HUES48 (cell line): ENCODE data around the gene LRRC2.
"Not testable (repeated sequence)": the region's sequence is repeated elsewhere in the genome, so short reads cannot be mapped to it uniquely, and the experiment has no call there.

Experiments
- H3K27ac ChIP-seq: one replicate; pipeline ENCODE4 v1.7.0; 2013; ENCODE audit warnings: low read depth, low read length, inconsistent platforms
- H3K27me3 ChIP-seq: 2 replicates; pipeline ENCODE4 v1.6.1; 2013; ENCODE audit warnings: mild to moderate bottlenecking, low read length; ENCODE audit not compliant: control insufficient read depth, insufficient read depth
- H3K36me3 ChIP-seq: 2 replicates; pipeline ENCODE4 v1.6.1; 2013; ENCODE audit warnings: low read length; ENCODE audit not compliant: control insufficient read depth, insufficient read depth
- H3K4me1 ChIP-seq: 2 replicates; pipeline ENCODE4 v1.6.1; 2013; ENCODE audit warnings: mild to moderate bottlenecking, low read length; ENCODE audit not compliant: control insufficient read depth, insufficient read depth
- H3K4me3 ChIP-seq: 2 replicates; pipeline ENCODE4 v1.5.1; 2013; ENCODE audit warnings: mild to moderate bottlenecking, low read depth, low read length
- H3K9ac ChIP-seq: 2 replicates; pipeline ENCODE4 v1.6.1; 2013; ENCODE audit warnings: mild to moderate bottlenecking, low read depth, low read length, moderate library complexity
- H3K9me3 ChIP-seq: 2 replicates; pipeline ENCODE4 v1.6.1; 2013; ENCODE audit warnings: low read length; ENCODE audit not compliant: control insufficient read depth, insufficient read depth

Gene LRRC2

GRCh38 chr3:46603446-46604046, 37.4 kb upstream of the LRRC2 start:
- Histone ChIP-seq H3K27ac (peak overlapping the region; percentile 12), H3K36me3 (no peaks in the 10 kb centered on the region), H3K9me3 (no peaks in the 10 kb centered on the region), H3K4me3 (no peak overlapping the region), H3K4me1 (peaks cover 53% of the 10 kb centered on the region), H3K9ac (no peak overlapping the region), H3K27me3 (no peaks in the 10 kb centered on the region)

GRCh38 chr3:46599590-46599989, 33.5 kb upstream of the LRRC2 start:
- H3K36me3 ChIP-seq, result no peaks in the 10 kb centered on the region
- peaks cover 38% of the 10 kb centered on the region for H3K4me1 ChIP-seq
- peak overlapping the region; percentile 82 for H3K27ac ChIP-seq
- no peak overlapping the region for H3K9ac ChIP-seq
- H3K4me3 ChIP-seq, result no peak overlapping the region
- no peaks in the 10 kb centered on the region for H3K9me3 ChIP-seq
- no peaks in the 10 kb centered on the region for H3K27me3 ChIP-seq

- H3K27ac ChIP-seq, result no peak overlapping the region
- H3K9ac ChIP-seq, result no peak overlapping the region
- H3K36me3 ChIP-seq, result no peaks in the 10 kb centered on the region
- H3K27me3 ChIP-seq, result no peaks in the 10 kb centered on the region
- H3K4me1 ChIP-seq, result peaks cover 20% of the 10 kb centered on the region
- no peak overlapping the region for H3K4me3 ChIP-seq
- H3K9me3 ChIP-seq, result peaks cover 3% of the 10 kb centered on the region; the same call in 1 of the 2 replicates
These were observed 29.8 kb upstream of the LRRC2 start for GRCh38 chr3:46595819-46596314.

- no peaks in the 10 kb centered on the region for H3K36me3 ChIP-seq
- peaks cover 12% of the 10 kb centered on the region; the same call in 1 of the 2 replicates for H3K9me3 ChIP-seq
- no peak overlapping the region for H3K27ac ChIP-seq
- H3K9ac ChIP-seq, result no peak overlapping the region
- H3K4me3 ChIP-seq, result no peak overlapping the region
- H3K4me1 ChIP-seq, result peaks cover 13% of the 10 kb centered on the region
- H3K27me3 ChIP-seq, result no peaks in the 10 kb centered on the region
These were observed 28.6 kb upstream of the LRRC2 start for GRCh38 chr3:46594723-46595122.

GRCh38 chr3:46593979-46594378, 27.9 kb upstream of the LRRC2 start:
- Histone ChIP-seq H3K9me3 (peaks cover 14% of the 10 kb centered on the region), H3K9ac (no peak overlapping the region), H3K27ac (no peak overlapping the region), H3K27me3 (no peaks in the 10 kb centered on the region), H3K4me1 (peaks cover 6% of the 10 kb centered on the region), H3K36me3 (no peaks in the 10 kb centered on the region), H3K4me3 (no peak overlapping the region)

- Histone ChIP-seq H3K4me3 (no peak overlapping the region), H3K36me3 (no peaks in the 10 kb centered on the region), H3K9ac (no peak overlapping the region), H3K27me3 (no peaks in the 10 kb centered on the region), H3K4me1 (no peaks in the 10 kb centered on the region), H3K9me3 (peaks cover 17% of the 10 kb centered on the region), H3K27ac (no peak overlapping the region)
These were observed 27.3 kb upstream of the LRRC2 start for GRCh38 chr3:46593274-46593862.

- H3K27ac ChIP-seq, H3K4me3 ChIP-seq: not testable (repeated sequence)
- peaks cover 20% of the 10 kb centered on the region for H3K9me3 ChIP-seq
These were observed 21.2 kb upstream of the LRRC2 start for GRCh38 chr3:46587268-46587667.

GRCh38 chr3:46586738-46587246, 20.7 kb upstream of the LRRC2 start:
- Histone ChIP-seq H3K9ac (no peak overlapping the region), H3K27ac (no peak overlapping the region), H3K4me1 (peaks cover 4% of the 10 kb centered on the region; the same call in 1 of the 2 replicates), H3K4me3 (no peak overlapping the region), H3K27me3 (no peaks in the 10 kb centered on the region), H3K9me3 (peaks cover 20% of the 10 kb centered on the region), H3K36me3 (peaks cover 37% of the 10 kb centered on the region)

More at GRCh38 chr3:46587268-46587667, 21.2 kb upstream of the LRRC2 start:
- peaks cover 33% of the 10 kb centered on the region for H3K36me3 ChIP-seq
- not testable (repeated sequence) for H3K4me1 ChIP-seq, H3K27me3 ChIP-seq, H3K9ac ChIP-seq

- Histone ChIP-seq H3K9me3 (peaks cover 18% of the 10 kb centered on the region), H3K4me3 (no peak overlapping the region), H3K4me1 (peaks cover 4% of the 10 kb centered on the region; the same call in 1 of the 2 replicates), H3K36me3 (peaks cover 45% of the 10 kb centered on the region), H3K9ac (no peak overlapping the region), H3K27me3 (no peaks in the 10 kb centered on the region), H3K27ac (no peak overlapping the region)
These were observed 19.9 kb upstream of the LRRC2 start for GRCh38 chr3:46585799-46586693.

GRCh38 chr3:46584598-46585467, 18.7 kb upstream of the LRRC2 start:
- no peak overlapping the region for H3K4me3 ChIP-seq
- peaks cover 57% of the 10 kb centered on the region for H3K36me3 ChIP-seq
- no peak overlapping the region for H3K9ac ChIP-seq
- H3K4me1 ChIP-seq, result peaks cover 13% of the 10 kb centered on the region
- H3K27ac ChIP-seq, result no peak overlapping the region
- H3K9me3 ChIP-seq, result peaks cover 9% of the 10 kb centered on the region
- H3K27me3 ChIP-seq, result no peaks in the 10 kb centered on the region
